Mucosa of descending colon (tissue), 3 donors: Measurements from ENCODE around the gene C4orf36. TPM values are rescaled to one million over a fixed set of nuclear protein-coding genes. Genes with fewer than 3 reads are reported as not detected.

ENCODE experiments used
- ATAC-seq: fragments of 200-7000 bp; cut with Tn5 transposase; one replicate; pipeline ENCODE4 v1.9.1; 2020; ENCODE audit warnings: mild to moderate bottlenecking, moderate library complexity
- DNase-seq, 3 donors: peaks; one replicate each; pipeline ENCODE4 v3.0.0-alpha.2; 2020
- H3K36me3 ChIP-seq: fragments of 200-600 bp; one replicate; pipeline ENCODE4 v1.8.0; 2021; ENCODE audit warnings: low read depth, mild to moderate bottlenecking
- H3K4me1 ChIP-seq: fragments of 200-600 bp; one replicate; pipeline ENCODE4 v1.8.0; 2021; ENCODE audit warnings: low read depth, mild to moderate bottlenecking
- H3K4me3 ChIP-seq: fragments of 200-600 bp; one replicate; pipeline ENCODE4 v1.8.0; 2021; ENCODE audit warnings: mild to moderate bottlenecking
- H3K9me3 ChIP-seq: fragments of 200-600 bp; one replicate; pipeline ENCODE4 v1.8.0; 2021; ENCODE audit warnings: mild to moderate bottlenecking
- CTCF ChIP-seq: fragments of 200-600 bp; IDR thresholded peaks from one replicate; pipeline ENCODE4 v1.8.0; 2022; ENCODE audit warnings: antibody characterized with exemption, mild to moderate bottlenecking
- intact Hi-C, 2 donors: fragments of 100-400 bp; cut with DNase I in 1 of 2; cut with micrococcal nuclease in 1 of 2; formaldehyde crosslinking; loops; one replicate each; pipeline versions ENCODE4 v1.11.0 to v1.11.1; 2022; cut with DNase I, micrococcal nuclease
- total RNA-seq, 3 donors: library from RNA; stranded (reverse); fragmentation: NEBNext Ultra II Directional in 2 of 3; extraction: Animal tissue kit (Norgen Biotek cat#: 25700) in 2 of 3; gene quantifications; one replicate each; pipeline versions ENCODE4 v1.2.1 to v1.2.4, GENCODE V29; 2021 to 2023
- donor health status: DM: no; HTN: no; CAD: no; lungs with moderate emphysema.
- donor health status: DM: no; HTN: no; CAD: no.
- donor health status: DM: no; HTN: yes; CAD: no.

C4orf36 gene
- total RNA-seq, 3 donors from 2014 or later, result 0.67 to 0.96 (median 0.85) TPM

DNA sequence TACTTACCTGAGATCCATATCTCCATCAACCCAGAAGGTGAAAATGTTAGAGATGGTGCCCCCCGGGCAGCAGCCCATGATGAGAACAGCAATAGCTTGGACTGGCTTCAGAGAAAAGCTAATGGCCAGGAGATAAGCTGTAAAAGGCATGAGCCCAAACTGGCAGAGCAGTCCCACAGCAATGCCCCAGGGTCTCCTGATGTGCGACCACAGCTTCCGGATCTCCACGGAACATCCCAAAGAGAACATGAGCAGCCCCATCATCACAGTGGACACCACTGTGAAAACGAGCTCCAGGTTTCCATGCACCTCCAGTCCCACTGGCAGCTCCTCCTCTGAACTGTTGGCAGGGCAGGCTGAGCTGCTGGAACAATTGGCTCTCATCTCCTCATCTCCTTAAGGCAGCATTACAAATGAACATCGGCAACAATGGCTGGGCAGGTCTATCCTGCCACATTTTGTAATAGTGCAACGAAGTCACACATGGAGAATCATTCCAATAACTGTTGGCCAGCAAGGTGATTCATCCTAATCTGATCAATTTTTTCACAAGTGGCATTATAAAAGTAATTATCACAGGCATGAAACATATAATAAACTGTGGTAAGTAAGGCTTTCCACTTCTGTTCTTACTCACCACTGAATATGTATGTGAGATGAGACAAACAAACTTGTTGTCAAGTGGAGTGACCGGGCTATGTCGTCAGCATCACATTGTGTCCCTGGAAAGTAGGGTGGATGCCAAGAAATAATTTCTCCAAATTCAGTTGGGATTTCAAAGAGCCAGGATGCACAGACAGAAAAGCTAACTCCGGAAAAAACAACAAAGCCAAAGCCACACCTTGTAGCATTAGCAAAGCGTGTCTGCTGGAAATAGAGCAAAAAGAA is 43.2 kb downstream of the C4orf36 start, which contains the start of gene SLC10A6:
Gene SLC10A6, minus strand, starts transcription at position 653 of the 888 bp plus-strand sequence. Its CDS starts 269 bp downstream, at position 384.
- Histone ChIP-seq H3K4me3 (no peak within 1 kb of the TSS), H3K4me1 (no peaks in the 10 kb centered on the region), H3K36me3 (no peaks in the 10 kb centered on the region), H3K9me3 (no peaks in the 10 kb centered on the region)
- intact Hi-C loops, result no loop called here
- ATAC-seq (no peak), DNase-seq (no peak)
- no peak for TF ChIP-seq CTCF

DNA sequence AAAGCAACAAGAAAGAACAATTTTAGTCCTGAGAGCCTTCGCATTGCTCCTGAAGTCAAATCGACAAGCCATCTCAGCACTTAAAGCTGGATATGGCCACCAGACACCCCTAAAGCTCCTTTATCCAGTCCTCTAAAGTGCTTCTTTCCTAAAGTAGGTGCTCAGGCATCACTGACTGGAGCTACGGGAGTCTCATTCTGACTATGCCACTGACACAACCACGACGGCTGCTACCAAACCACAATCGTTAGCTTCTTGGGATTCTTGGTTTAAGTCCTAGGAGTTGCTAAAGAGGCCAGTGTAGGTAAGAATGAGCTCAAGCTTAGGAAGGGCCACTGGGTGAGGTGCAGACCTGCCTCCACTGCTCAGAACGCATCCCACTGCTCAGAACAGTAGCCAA is 44.1 kb downstream of the C4orf36 start:
- no peak for TF ChIP-seq CTCF
- no peaks in the 10 kb centered on the region for H3K9me3 ChIP-seq
- H3K36me3 ChIP-seq, result no peaks in the 10 kb centered on the region
- no peak overlapping the region for H3K4me3 ChIP-seq
- ATAC-seq (no peak), DNase-seq (no peak)
- intact Hi-C loops, result no loop called here
- H3K4me1 ChIP-seq, result no peaks in the 10 kb centered on the region

GRCh38 chr4:86847571-86847970 is 44.7 kb downstream of the C4orf36 start:
- H3K4me3 ChIP-seq, result no peak overlapping the region
- TF ChIP-seq CTCF, result no peak
- no peak for DNase-seq
- no peaks in the 10 kb centered on the region for H3K4me1 ChIP-seq
- intact Hi-C loops, result no loop called here
- no peaks in the 10 kb centered on the region for H3K36me3 ChIP-seq
- H3K9me3 ChIP-seq, result no peaks in the 10 kb centered on the region
- no peak for ATAC-seq

DNA sequence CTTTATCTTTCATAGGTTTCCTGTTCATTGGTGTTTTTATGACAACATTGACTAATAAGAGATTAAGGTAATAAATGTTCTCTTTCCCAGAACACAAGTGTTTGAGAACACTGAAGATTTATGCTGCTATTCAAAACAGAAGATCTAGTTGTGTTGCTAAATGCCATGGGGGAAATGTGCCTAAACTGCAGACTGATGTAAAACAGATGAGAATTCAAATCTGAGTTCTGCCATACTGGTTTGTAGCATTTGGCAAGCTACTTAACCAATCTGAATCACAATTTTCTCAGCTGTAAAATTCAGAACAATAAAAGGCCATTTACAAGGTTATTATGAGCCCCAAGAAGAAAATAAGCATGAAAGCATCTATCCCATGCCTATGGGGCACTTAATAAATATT is 45.3 kb downstream of the C4orf36 start:
- intact Hi-C loops, result no loop called here
- TF ChIP-seq CTCF, result no peak
- Histone ChIP-seq H3K9me3 (no peaks in the 10 kb centered on the region), H3K4me1 (no peaks in the 10 kb centered on the region), H3K36me3 (no peaks in the 10 kb centered on the region), H3K4me3 (no peak overlapping the region)
- no peak for ATAC-seq
- no peak for DNase-seq

DNA sequence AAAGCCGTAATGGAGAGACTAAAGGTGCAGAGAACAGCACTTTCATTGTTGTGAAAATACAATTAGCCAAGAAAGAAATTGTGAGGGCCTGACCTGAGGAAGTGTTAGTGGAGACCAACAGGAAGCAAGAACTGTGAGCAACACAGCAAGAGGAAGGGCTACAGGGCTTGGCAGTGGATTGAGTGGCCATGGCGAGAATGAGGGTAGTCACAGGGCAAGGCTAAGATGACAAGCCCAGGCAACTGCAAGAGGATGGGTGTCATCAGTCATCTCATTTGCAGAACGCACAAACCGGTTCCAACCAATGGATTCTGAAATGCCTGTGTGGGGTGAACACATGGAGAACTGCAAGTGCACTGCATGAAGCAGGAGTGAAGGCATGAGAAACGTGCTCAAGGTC is 46.6 kb downstream of the C4orf36 start:
- DNase-seq, result no peak
- no peak for ATAC-seq
- Histone ChIP-seq H3K36me3 (no peaks in the 10 kb centered on the region), H3K4me1 (no peaks in the 10 kb centered on the region), H3K9me3 (no peaks in the 10 kb centered on the region), H3K4me3 (no peak overlapping the region)
- TF ChIP-seq CTCF, result no peak
- intact Hi-C loops, result no loop called here
